Heart left ventricle (tissue), 16 donors: ENCODE measurements around the gene ABTB1. TPM values are rescaled to one million over a fixed set of nuclear protein-coding genes. Genes with fewer than 3 reads are reported as not detected.
A peak's percentile ranks its signal among the peaks of the same experiment; 100 is the strongest.

ENCODE experiments used
- ATAC-seq, 4 donors: fragments of 200-7000 bp; cut with Tn5 transposase; one replicate each; pipeline ENCODE4 v1.9.1; 2020 to 2022; ENCODE audit warnings: moderate library complexity in 4 of 4, mild to moderate bottlenecking in 3 of 4, moderate number of reproducible peaks in 1 of 4
- DNase-seq, 5 donors: peaks; one replicate each; pipeline ENCODE4 v3.0.0-alpha.2; 2020
- H3K27ac ChIP-seq, 12 donors: fragments of 200-600 bp; sonication (generic) in 4 of 12; one replicate each; pipeline versions ENCODE4 v1.5.0 to v1.8.0; 2016 to 2022; ENCODE audit warnings: mild to moderate bottlenecking in 2 of 12
- H3K27me3 ChIP-seq, 9 donors: fragments of 200-600 bp; sonication (generic) in 2 of 9; one replicate each; pipeline versions ENCODE4 v1.5.1 to v1.8.0; 2016 to 2022; ENCODE audit warnings: mild to moderate bottlenecking in 3 of 9
- H3K36me3 ChIP-seq, 9 donors: fragments of 200-600 bp; sonication (generic) in 2 of 9; one replicate each; pipeline versions ENCODE4 v1.5.0 to v1.8.0; 2018 to 2022; ENCODE audit warnings: mild to moderate bottlenecking in 2 of 9
- H3K4me1 ChIP-seq, 12 donors: fragments of 200-600 bp; sonication (generic) in 4 of 12; one replicate each; pipeline versions ENCODE4 v1.5.0 to v1.8.0; 2016 to 2022; ENCODE audit warnings: mild to moderate bottlenecking in 3 of 12
- H3K4me3 ChIP-seq, 12 donors: fragments of 200-600 bp; sonication (generic) in 4 of 12; one replicate each; pipeline versions ENCODE4 v1.5.0 to v1.8.0; 2017 to 2022; ENCODE audit warnings: mild to moderate bottlenecking in 9 of 12, moderate library complexity in 4 of 12
- H3K9me3 ChIP-seq, 12 donors: fragments of 200-600 bp; sonication (generic) in 4 of 12; one replicate each; pipeline versions ENCODE4 v1.5.0 to v1.8.0; 2016 to 2022; ENCODE audit warnings: mild to moderate bottlenecking in 1 of 12
- POLR2A ChIP-seq, 2 donors: fragments of 450-650 bp; IDR thresholded peaks; one replicate each; pipeline ENCODE4 v1.6.1; 2017; ENCODE audit warnings: antibody characterized with exemption in 2 of 2, mild to moderate bottlenecking in 2 of 2, moderate library complexity in 2 of 2
- WGBS, 4 donors: extraction: QIAGEN DNeasy Blood & Tissue Kit in 2 of 4; methylation state at CpG; one replicate each; pipeline versions ENCODE4 v1.1.5 to v1.1.7; 2013 to 2018; 5-methylcytosine and 5-hydroxymethylcytosine counted together
- intact Hi-C, 10 donors: fragments of 100-400 bp; cut with DNase I; formaldehyde crosslinking; loops; one replicate each; pipeline versions ENCODE4 v1.11.1 to v1.14.2; 2022
- polyA plus RNA-seq, 2 donors: library from polyadenylated mRNA; stranded (reverse); fragments of 200-250 nt; gene quantifications; one replicate each; pipeline ENCODE4 v1.2.3, GENCODE V29; 2013
- total RNA-seq, 9 donors: library from RNA; depleted of rRNA in 2 of 9; stranded (reverse); fragments of >200 nt in 2 of 9; fragmentation: NEBNext Ultra II Directional in 3 of 9; extraction: Animal tissue kit (Norgen Biotek cat#: 25700) in 3 of 9; gene quantifications; one replicate each; pipeline versions ENCODE4 v1.1.0 to v1.2.4, GENCODE V29; 2016 to 2023
- TF ChIP-seq, protein P1 (sequence below), 12 donors: fragments of 200-600 bp; sonication (generic) in 4 of 12; IDR thresholded peaks; one replicate each; pipeline versions ENCODE4 v1.5.0 to v1.8.0; 2018 to 2022; ENCODE audit warnings: antibody characterized with exemption in 12 of 12, mild to moderate bottlenecking in 5 of 12
- donor health status: ischemic (EF 13 %, LVEDD 7.1; RV severe dilation, severe dysfunction).
- donor health status: healthy with polysubstance abuse.
- donor health status: DM: no; HTN: yes; CAD: no.
- donor health status: DM: no; HTN: no; CAD: no.
- donor health status: ischemic (EF 25% LVEDD 6.9; RV normal size, moderate dysfunction).
- donor health status: ischemic (EF 25% LVEDD 5.7; RV mildly dilated, moderate dysfunction).
- donor health status: healthy.
- donor health status: DM: yes; HTN: yes; CAD: no.
- donor health status: ischemic (EF 35%, LVEDD 5.7; RV mildly dilated, moderate dysfunction).
- donor health status: nonischemic (EF 11% LVEDD 7.7; RV severe dilation, severe dysfunction).
- donor health status: DM: yes; HTN: yes; CAD: no.
- donor health status: PGD.
- donor health status: ischemic (EF 29% LVEDD 5.4; RV normal size, mild dysfunction).
- donor health status: nonischemic (EF 23%, LVEDD 6.1; RV moderate dilation, normal function).

The ABTB1 gene
- total and polyA plus RNA-seq, 11 donors: 15.4 to 39.3 (median 30.9) TPM

DNA sequence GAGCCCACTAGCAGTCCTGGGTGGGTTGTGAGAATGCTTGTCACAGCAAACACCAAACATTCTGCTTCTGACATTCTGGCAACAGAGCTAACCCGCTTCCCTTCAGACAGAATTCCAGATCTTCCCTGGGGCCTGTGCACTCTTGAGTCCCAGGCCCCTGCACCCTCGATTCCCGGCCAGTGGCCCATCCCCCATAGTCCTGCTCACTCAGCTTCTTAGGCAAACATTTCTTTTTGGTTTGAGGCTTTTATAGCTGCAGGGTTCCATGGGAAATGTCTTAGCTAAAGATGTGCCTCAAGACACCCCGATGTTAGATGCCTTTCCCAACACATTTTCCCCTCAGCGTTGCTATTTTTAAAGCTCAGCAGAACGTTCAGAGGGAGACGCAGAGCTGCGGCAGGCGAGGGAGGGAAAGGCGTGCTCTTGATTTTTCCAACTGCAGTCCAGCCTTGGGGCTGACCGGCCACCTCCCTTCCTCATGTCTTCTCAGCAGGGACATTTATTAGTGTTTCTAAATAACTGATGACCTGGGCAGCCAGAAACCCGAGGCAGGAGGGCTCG is 35.2 kb downstream of the ABTB1 start:
- TF ChIP-seq POLR2A (IDR thresholded peaks at IDR 0.05): no peak
- TF ChIP-seq, protein P1, sequence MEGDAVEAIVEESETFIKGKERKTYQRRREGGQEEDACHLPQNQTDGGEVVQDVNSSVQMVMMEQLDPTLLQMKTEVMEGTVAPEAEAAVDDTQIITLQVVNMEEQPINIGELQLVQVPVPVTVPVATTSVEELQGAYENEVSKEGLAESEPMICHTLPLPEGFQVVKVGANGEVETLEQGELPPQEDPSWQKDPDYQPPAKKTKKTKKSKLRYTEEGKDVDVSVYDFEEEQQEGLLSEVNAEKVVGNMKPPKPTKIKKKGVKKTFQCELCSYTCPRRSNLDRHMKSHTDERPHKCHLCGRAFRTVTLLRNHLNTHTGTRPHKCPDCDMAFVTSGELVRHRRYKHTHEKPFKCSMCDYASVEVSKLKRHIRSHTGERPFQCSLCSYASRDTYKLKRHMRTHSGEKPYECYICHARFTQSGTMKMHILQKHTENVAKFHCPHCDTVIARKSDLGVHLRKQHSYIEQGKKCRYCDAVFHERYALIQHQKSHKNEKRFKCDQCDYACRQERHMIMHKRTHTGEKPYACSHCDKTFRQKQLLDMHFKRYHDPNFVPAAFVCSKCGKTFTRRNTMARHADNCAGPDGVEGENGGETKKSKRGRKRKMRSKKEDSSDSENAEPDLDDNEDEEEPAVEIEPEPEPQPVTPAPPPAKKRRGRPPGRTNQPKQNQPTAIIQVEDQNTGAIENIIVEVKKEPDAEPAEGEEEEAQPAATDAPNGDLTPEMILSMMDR (IDR thresholded peaks at IDR 0.05): no peak
- intact Hi-C loops: no loop called here

DNA sequence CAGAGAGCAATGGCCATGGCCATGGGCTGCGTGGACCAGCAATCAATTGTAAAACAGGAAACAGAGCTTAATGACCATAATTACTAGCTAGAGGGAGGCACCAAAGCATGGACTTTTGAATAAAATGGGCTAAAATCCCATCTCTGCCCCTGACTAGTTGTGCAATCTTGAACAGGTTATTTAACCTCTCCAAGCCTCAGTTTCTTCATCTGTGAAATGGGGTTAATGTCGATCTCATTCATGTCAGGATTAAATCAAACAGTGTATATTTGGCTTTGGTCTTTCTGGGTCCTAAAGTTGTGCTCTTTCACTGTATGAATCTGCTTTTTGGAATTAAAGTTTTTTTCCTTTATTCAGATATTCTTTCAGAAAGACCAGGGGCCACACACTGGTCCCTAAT is 36.1 kb downstream of the ABTB1 start:
- H3K4me3 ChIP-seq: no peak overlapping the region
- peaks cover 0 to 4% (median 0%) of the 10 kb centered on the region in 12 donors for H3K9me3 ChIP-seq
- peaks cover 0 to 62% (median 18%) of the 10 kb centered on the region in 9 donors for H3K36me3 ChIP-seq
- TF ChIP-seq POLR2A (IDR thresholded peaks at IDR 0.05): no peak
- peaks cover 14 to 87% (median 62%) of the 10 kb centered on the region in 12 donors for H3K4me1 ChIP-seq
- no peaks in the 10 kb centered on the region for H3K27me3 ChIP-seq
- ATAC-seq (no peak), DNase-seq (no peak)
- intact Hi-C loops: no loop called here
- peak overlapping the region; percentile 40 to 95 (median 79) for H3K27ac ChIP-seq
- 71 to 83% (median 76%) methylated on average over 2 of the region's 2 CpGs for WGBS, 4 donors

More for the DNA sequence above, 35.2 kb downstream of the ABTB1 start:
- H3K27me3 ChIP-seq: no peaks in the 10 kb centered on the region
- H3K4me3 ChIP-seq: peak overlapping the region in 1 of 12 donors; percentile 5
- H3K36me3 ChIP-seq: peaks cover 0 to 57% (median 18%) of the 10 kb centered on the region in 9 donors
- 18 to 36% (median 26%) methylated on average over 13 of the region's 13 CpGs for WGBS, 4 donors
- peaks cover 12 to 84% (median 57%) of the 10 kb centered on the region in 12 donors for H3K4me1 ChIP-seq
- peaks cover 0 to 6% (median 0%) of the 10 kb centered on the region in 12 donors for H3K9me3 ChIP-seq
- peak overlapping the region; percentile 40 to 95 (median 79) for H3K27ac ChIP-seq
- DNase-seq (peak in 4 of 5 donors; percentile 48 to 68 (median 65)), ATAC-seq (peak; percentile 41 to 80 (median 60))

DNA sequence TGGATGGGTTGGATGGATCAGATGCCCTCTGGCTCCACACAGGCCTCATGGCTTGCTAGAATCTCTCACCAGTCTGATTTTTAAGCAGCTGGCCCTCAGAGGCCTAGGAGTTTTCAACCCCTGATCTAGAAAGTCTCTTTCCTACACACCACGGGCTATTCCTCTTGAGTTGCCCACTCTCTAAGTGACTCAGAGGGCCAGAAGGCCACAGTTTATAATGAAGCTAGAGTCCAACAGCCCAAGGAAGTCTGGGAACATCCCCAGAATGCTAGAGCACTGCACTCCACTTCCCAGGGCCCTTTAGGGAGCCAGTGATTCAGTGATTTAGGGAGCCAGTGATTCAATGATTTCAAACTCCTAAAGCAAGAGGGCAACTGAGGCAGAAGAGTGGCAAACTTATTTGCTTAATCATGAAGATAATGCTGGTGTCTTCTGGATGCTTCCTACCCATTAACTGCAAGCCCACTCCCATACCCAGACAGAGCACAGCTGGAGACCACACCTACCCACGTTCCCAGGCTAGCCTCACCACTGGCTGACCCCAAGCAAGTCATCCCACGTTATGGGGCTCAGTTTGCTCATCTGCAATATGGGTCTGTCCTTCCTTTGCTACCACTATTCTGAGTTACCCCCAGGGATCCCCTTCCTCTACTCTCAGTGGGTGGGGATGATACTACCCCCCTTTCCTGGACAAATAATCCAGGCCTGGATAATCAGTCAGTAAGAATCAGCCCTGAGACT is 36.7 kb downstream of the ABTB1 start:
- no peak for ATAC-seq
- H3K4me3 ChIP-seq: no peak overlapping the region
- intact Hi-C loops: no loop called here
- 67 to 79% (median 74%) methylated on average over 3 of the region's 3 CpGs for WGBS, 4 donors
- peaks cover 0 to 60% (median 21%) of the 10 kb centered on the region in 9 donors for H3K36me3 ChIP-seq
- no peaks in the 10 kb centered on the region for H3K9me3 ChIP-seq
- DNase-seq: peak in 1 of 5 donors; percentile 10
- TF ChIP-seq, protein P1 (IDR thresholded peaks at IDR 0.05): no peak
- no peak for TF ChIP-seq POLR2A (IDR thresholded peaks at IDR 0.05)
- H3K27ac ChIP-seq: peak overlapping the region; percentile 35 to 95 (median 78)
- H3K4me1 ChIP-seq: peaks cover 14 to 93% (median 66%) of the 10 kb centered on the region in 12 donors
- no peaks in the 10 kb centered on the region for H3K27me3 ChIP-seq

DNA sequence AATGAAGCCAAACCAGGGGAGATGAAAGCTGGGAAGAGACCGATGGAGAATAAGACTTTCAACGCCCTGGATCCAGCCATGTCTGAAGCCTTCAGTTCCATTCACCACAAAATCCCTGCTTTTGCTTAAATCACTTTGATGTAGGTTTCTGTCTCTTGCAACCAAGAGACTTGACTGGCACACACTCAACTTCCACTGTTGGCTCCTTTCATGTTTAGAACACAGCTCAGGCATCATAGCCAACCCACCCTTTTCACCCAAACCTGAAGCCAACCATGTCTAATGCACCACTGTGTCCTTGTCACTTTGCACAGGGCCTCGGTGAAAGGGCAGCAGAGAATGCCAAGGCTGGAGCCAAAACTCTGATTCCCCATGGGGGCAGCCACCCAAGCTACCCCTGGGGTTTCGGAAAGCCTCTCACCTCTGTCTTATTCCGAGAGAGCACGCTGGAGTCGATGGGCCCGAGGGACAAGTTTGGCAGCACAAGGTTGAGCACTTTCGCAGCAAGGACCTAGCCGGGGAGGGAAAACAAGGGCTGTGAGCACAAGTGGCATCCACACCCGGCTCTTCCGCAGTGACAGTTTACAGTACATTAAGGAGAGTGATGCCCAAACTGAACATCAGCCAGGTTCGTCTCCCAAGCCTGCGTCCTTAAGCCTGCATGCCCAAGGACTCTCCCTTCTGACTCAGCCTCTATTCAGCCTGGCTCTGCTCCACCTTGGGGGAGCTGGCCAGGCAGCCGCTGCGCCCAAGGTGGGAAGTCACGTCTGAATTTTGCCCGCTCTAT is 37.6 kb downstream of the ABTB1 start:
- DNase-seq: peak in 1 of 5 donors; percentile 17
- H3K27ac ChIP-seq: peak overlapping the region in 10 of 12 donors; percentile 16 to 95 (median 79)
- H3K9me3 ChIP-seq: no peaks in the 10 kb centered on the region
- intact Hi-C loops: no loop called here
- no peaks in the 10 kb centered on the region for H3K27me3 ChIP-seq
- peaks cover 0 to 60% (median 14%) of the 10 kb centered on the region in 9 donors for H3K36me3 ChIP-seq
- H3K4me3 ChIP-seq: no peak overlapping the region
- no peak for ATAC-seq
- 82 to 92% (median 88%) methylated on average over 18 of the region's 18 CpGs for WGBS, 4 donors
- TF ChIP-seq, protein P1 (IDR thresholded peaks at IDR 0.05): no peak
- no peak for TF ChIP-seq POLR2A (IDR thresholded peaks at IDR 0.05)
- H3K4me1 ChIP-seq: peaks cover 14 to 100% (median 73%) of the 10 kb centered on the region in 12 donors
